ENCODE results near the gene SMAD6.

DNA sequence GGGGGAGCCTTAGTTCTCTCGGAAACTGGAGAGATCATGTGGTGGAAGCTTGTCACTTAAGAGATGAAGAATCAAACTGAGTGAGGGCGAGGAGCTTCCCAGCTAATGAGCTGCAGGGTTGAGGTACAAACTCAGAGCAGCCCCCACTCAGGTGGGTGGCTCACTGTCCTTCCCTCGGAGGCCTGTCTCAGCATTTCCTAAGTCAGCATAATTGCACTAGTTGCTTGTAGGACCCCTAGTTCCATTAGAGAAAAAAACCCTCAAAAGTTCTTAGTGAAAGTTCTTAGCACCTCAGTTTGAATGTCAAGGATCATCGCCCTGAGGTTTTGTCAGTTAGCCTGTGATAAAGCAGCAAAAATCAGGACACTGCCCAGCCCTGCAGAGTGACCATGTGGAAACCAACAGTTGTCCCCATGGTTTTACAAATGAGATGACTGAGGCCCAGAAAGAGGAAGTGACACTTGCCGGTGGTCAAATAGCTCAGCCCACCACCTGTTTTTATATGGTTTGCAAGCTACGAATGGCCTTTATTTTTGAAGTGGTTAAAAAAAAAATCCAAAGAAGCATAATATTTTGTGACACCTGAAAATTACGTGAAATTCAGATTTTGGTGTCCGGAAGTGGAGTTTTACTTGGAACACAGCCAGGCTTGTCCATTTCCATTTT lies 11.9 kb downstream of the SMAD6 start:
- TF ChIP-seq, protein P1, sequence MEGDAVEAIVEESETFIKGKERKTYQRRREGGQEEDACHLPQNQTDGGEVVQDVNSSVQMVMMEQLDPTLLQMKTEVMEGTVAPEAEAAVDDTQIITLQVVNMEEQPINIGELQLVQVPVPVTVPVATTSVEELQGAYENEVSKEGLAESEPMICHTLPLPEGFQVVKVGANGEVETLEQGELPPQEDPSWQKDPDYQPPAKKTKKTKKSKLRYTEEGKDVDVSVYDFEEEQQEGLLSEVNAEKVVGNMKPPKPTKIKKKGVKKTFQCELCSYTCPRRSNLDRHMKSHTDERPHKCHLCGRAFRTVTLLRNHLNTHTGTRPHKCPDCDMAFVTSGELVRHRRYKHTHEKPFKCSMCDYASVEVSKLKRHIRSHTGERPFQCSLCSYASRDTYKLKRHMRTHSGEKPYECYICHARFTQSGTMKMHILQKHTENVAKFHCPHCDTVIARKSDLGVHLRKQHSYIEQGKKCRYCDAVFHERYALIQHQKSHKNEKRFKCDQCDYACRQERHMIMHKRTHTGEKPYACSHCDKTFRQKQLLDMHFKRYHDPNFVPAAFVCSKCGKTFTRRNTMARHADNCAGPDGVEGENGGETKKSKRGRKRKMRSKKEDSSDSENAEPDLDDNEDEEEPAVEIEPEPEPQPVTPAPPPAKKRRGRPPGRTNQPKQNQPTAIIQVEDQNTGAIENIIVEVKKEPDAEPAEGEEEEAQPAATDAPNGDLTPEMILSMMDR (IDR thresholded peaks at IDR 0.05) = no peak
- TF ChIP-seq POLR2A (IDR thresholded peaks at IDR 0.05) = no peak

Data from prostate gland (tissue), 2 donors.